ENCODE data around the gene DIRAS1.

The DIRAS1 gene

GRCh38 chr19:2766594-2767372 lies 45.6 kb upstream of the DIRAS1 start:
- no peak for TF ChIP-seq CTCF (IDR thresholded peaks at IDR 0.05; ENCODE audit: low read depth, low read length, missing control alignments)
- DNase-seq (ENCODE audit: low read depth): no peak
- in situ Hi-C loops (cut with HindIII; ENCODE audit: low sequenced_read_pairs): no loop called here
- no peak overlapping the region for H3K4me3 ChIP-seq (ENCODE audit: low read depth, low read length)

GRCh38 chr19:2765376-2765775 lies 44.2 kb upstream of the DIRAS1 start:
- in situ Hi-C loops (cut with HindIII; ENCODE audit: low sequenced_read_pairs): no loop called here
- TF ChIP-seq CTCF (IDR thresholded peaks at IDR 0.05; ENCODE audit: low read depth, low read length, missing control alignments): no peak
- H3K4me3 ChIP-seq (ENCODE audit: low read depth, low read length): no peak overlapping the region
- no peak for DNase-seq (ENCODE audit: low read depth)

GRCh38 chr19:2764945-2765344 lies 43.8 kb upstream of the DIRAS1 start:
- DNase-seq (ENCODE audit: low read depth): no peak
- H3K4me3 ChIP-seq (ENCODE audit: low read depth, low read length): no peak overlapping the region
- TF ChIP-seq CTCF (IDR thresholded peaks at IDR 0.05; ENCODE audit: low read depth, low read length, missing control alignments): no peak
- in situ Hi-C loops (cut with HindIII; ENCODE audit: low sequenced_read_pairs): no loop called here

- DNase-seq (ENCODE audit: low read depth): no peak
- TF ChIP-seq CTCF (IDR thresholded peaks at IDR 0.05; ENCODE audit: low read depth, low read length, missing control alignments): no peak
- no peak overlapping the region for H3K4me3 ChIP-seq (ENCODE audit: low read depth, low read length)
- in situ Hi-C loops (cut with HindIII; ENCODE audit: low sequenced_read_pairs): no loop called here
These were observed 42.5 kb upstream of the DIRAS1 start for GRCh38 chr19:2763687-2764086.

GRCh38 chr19:2762783-2763496 lies 41.8 kb upstream of the DIRAS1 start:
- no peak overlapping the region for H3K4me3 ChIP-seq (ENCODE audit: low read depth, low read length)
- DNase-seq (ENCODE audit: low read depth): no peak
- in situ Hi-C loops (cut with HindIII; ENCODE audit: low sequenced_read_pairs): no loop called here
- TF ChIP-seq CTCF (IDR thresholded peaks at IDR 0.05; ENCODE audit: low read depth, low read length, missing control alignments): no peak

GRCh38 chr19:2761876-2762782 lies 41.0 kb upstream of the DIRAS1 start:
- no peak for DNase-seq (ENCODE audit: low read depth)
- no peak overlapping the region for H3K4me3 ChIP-seq (ENCODE audit: low read depth, low read length)
- TF ChIP-seq CTCF (IDR thresholded peaks at IDR 0.05; ENCODE audit: low read depth, low read length, missing control alignments): no peak
- in situ Hi-C loops (cut with HindIII; ENCODE audit: low sequenced_read_pairs): no loop called here

Measured in astrocyte of the cerebellum (primary cell).